Smooth muscle cell (in vitro differentiated cells): ENCODE data around the gene ENTPD6. TPM values are rescaled to one million over a fixed set of nuclear protein-coding genes. Genes with fewer than 3 reads are reported as not detected.
A peak's percentile ranks its signal among the peaks of the same experiment; 100 is the strongest.

Source experiments
- DNase-seq: peaks from one replicate; lab custom pipeline; 2025; ENCODE audit not compliant: unreplicated experiment; lab: John Stamatoyannopoulos, UW
- H2AFZ ChIP-seq: fragments of 200-600 bp; sonication (generic); 2 replicates; pipeline ENCODE4 v1.6.0; 2016; ENCODE audit warnings: antibody characterized with exemption, low read depth, mild to moderate bottlenecking
- H3F3A ChIP-seq: fragments of 200-600 bp; sonication (generic); 2 replicates; pipeline ENCODE4 v1.6.0; 2017; ENCODE audit warnings: antibody characterized with exemption, low read depth
- H3K27ac ChIP-seq: fragments of 200-600 bp; sonication (generic); 2 replicates; pipeline ENCODE4 v1.5.1; 2016; ENCODE audit warnings: low read depth, mild to moderate bottlenecking
- H3K27me3 ChIP-seq: fragments of 200-600 bp; sonication (generic); 2 replicates; pipeline ENCODE4 v1.6.1; 2016; ENCODE audit warnings: low read depth, mild to moderate bottlenecking
- H3K36me3 ChIP-seq: fragments of 200-600 bp; sonication (generic); 2 replicates; pipeline ENCODE4 v1.5.1; 2016; ENCODE audit warnings: low read depth
- H3K4me1 ChIP-seq: fragments of 200-600 bp; sonication (generic); 2 replicates; pipeline ENCODE4 v1.5.1; 2016; ENCODE audit warnings: low read depth
- H3K4me2 ChIP-seq: fragments of 200-600 bp; sonication (generic); 2 replicates; pipeline ENCODE4 v1.6.0; 2016; ENCODE audit warnings: mild to moderate bottlenecking
- H3K4me3 ChIP-seq: fragments of 200-600 bp; sonication (generic); 2 replicates; pipeline ENCODE4 v1.5.1; 2016; ENCODE audit warnings: mild to moderate bottlenecking
- H3K79me2 ChIP-seq: fragments of 200-600 bp; sonication (generic); 2 replicates; pipeline ENCODE4 v1.6.0; 2016; ENCODE audit warnings: low read depth, mild to moderate bottlenecking
- H3K9ac ChIP-seq: fragments of 200-600 bp; sonication (generic); 2 replicates; pipeline ENCODE4 v1.6.0; 2016; ENCODE audit warnings: low read depth
- H3K9me3 ChIP-seq: fragments of 200-600 bp; sonication (generic); replicated peaks from 2 replicates; pipeline ENCODE4 v1.5.1; 2016; ENCODE audit warnings: low read depth
- H4K20me1 ChIP-seq: fragments of 200-600 bp; sonication (generic); 2 replicates; pipeline ENCODE4 v1.6.0; 2016; ENCODE audit warnings: low read depth
- WGBS: methylation state at CpG from one replicate; pipeline ENCODE4 v1.1.7; 2016; ENCODE audit warnings: low lambda C conversion rate; 5-methylcytosine and 5-hydroxymethylcytosine counted together
- polyA plus RNA-seq: library from polyadenylated mRNA; unstranded; fragments of >200 nt; fragmentation: Nextera tagmentation; extraction: Ambion mirVana; gene quantifications from 2 replicates; pipeline ENCODE4 v1.2.1, GENCODE V29; 2016
- total RNA-seq: library from RNA; depleted of rRNA; stranded (reverse); fragments of >200 nt; gene quantifications from 2 replicates; pipeline ENCODE4 v1.2.3, GENCODE V29; 2014
- TF ChIP-seq, protein P1 (sequence below): fragments of 200-600 bp; sonication (generic); IDR thresholded peaks from 2 replicates; pipeline ENCODE4 v1.5.1; 2017; ENCODE audit warnings: borderline replicate concordance, mild to moderate bottlenecking, antibody characterized with exemption; ENCODE audit not compliant: insufficient read depth, poor library complexity, severe bottlenecking

Gene ENTPD6
- total and polyA plus RNA-seq, 2 experiments from 2014 or later: 12.6 to 19.9 TPM

- Histone ChIP-seq H2AFZ (no peak overlapping the region), H3K4me3 (no peak overlapping the region), H3K27me3 (no peaks in the 10 kb centered on the region), H3K4me1 (peaks cover 49% of the 10 kb centered on the region), H3K9me3 (no peaks in the 10 kb centered on the region), H3K36me3 (no peaks in the 10 kb centered on the region), H3K27ac (no peak overlapping the region), H3K4me2 (peak overlapping the region; percentile 92), H4K20me1 (peaks cover 67% of the 10 kb centered on the region), H3K9ac (no peak overlapping the region), H3K79me2 (peaks cover 42% of the 10 kb centered on the region), H3F3A (peaks cover 5% of the 10 kb centered on the region)
- TF ChIP-seq, protein P1, sequence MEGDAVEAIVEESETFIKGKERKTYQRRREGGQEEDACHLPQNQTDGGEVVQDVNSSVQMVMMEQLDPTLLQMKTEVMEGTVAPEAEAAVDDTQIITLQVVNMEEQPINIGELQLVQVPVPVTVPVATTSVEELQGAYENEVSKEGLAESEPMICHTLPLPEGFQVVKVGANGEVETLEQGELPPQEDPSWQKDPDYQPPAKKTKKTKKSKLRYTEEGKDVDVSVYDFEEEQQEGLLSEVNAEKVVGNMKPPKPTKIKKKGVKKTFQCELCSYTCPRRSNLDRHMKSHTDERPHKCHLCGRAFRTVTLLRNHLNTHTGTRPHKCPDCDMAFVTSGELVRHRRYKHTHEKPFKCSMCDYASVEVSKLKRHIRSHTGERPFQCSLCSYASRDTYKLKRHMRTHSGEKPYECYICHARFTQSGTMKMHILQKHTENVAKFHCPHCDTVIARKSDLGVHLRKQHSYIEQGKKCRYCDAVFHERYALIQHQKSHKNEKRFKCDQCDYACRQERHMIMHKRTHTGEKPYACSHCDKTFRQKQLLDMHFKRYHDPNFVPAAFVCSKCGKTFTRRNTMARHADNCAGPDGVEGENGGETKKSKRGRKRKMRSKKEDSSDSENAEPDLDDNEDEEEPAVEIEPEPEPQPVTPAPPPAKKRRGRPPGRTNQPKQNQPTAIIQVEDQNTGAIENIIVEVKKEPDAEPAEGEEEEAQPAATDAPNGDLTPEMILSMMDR: no peak
- no peak for DNase-seq
- WGBS: 68% methylated on average over 3 of the region's 3 CpGs
These were observed 55.0 kb downstream of the ENTPD6 start for GRCh38 chr20:25250508-25250907.

- Histone ChIP-seq H2AFZ (no peak overlapping the region), H3K4me3 (no peak overlapping the region), H3K36me3 (no peaks in the 10 kb centered on the region), H3K27me3 (no peaks in the 10 kb centered on the region), H3K9me3 (no peaks in the 10 kb centered on the region), H4K20me1 (peaks cover 73% of the 10 kb centered on the region), H3K4me2 (no peak overlapping the region), H3K27ac (no peak overlapping the region), H3K4me1 (peaks cover 49% of the 10 kb centered on the region), H3K79me2 (peaks cover 46% of the 10 kb centered on the region), H3F3A (peaks cover 5% of the 10 kb centered on the region), H3K9ac (no peak overlapping the region)
- TF ChIP-seq, protein P1: no peak
- DNase-seq: no peak
- WGBS: 95% methylated on average over 9 of the region's 9 CpGs
These were observed 55.5 kb downstream of the ENTPD6 start for GRCh38 chr20:25251019-25251418.

DNA sequence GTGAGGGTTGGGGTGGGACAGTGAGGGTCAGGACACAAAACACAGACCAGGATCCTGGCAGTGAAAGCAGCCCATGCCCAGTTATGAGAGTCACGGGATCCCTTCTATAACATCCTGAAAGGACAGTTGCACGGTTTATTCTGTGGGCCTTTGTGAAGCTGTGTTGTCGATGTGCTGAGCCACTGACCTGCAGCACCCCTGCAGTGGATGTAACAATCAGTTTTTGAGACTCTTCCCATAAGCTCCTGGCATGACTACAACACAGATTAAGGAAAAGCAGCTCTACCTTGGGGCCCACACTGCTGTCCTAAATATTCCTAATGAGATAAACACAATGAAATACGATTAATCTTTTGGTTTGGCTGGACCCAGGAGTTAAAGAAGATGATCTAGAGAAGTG lies 56.0 kb downstream of the ENTPD6 start:
- no peaks in the 10 kb centered on the region for H3K27me3 ChIP-seq
- H3K79me2 ChIP-seq: peaks cover 52% of the 10 kb centered on the region
- no peaks in the 10 kb centered on the region for H3K36me3 ChIP-seq
- H2AFZ ChIP-seq: no peak overlapping the region
- TF ChIP-seq, protein P1: no peak
- no peak overlapping the region for H3K4me2 ChIP-seq
- no peak overlapping the region for H3K27ac ChIP-seq
- H4K20me1 ChIP-seq: peaks cover 78% of the 10 kb centered on the region
- H3K9me3 ChIP-seq: no peaks in the 10 kb centered on the region
- H3K9ac ChIP-seq: no peak overlapping the region
- H3F3A ChIP-seq: peaks cover 5% of the 10 kb centered on the region
- H3K4me3 ChIP-seq: no peak overlapping the region
- peaks cover 49% of the 10 kb centered on the region for H3K4me1 ChIP-seq
- 93% methylated on average over 4 of the region's 4 CpGs for WGBS
- no peak for DNase-seq

DNA sequence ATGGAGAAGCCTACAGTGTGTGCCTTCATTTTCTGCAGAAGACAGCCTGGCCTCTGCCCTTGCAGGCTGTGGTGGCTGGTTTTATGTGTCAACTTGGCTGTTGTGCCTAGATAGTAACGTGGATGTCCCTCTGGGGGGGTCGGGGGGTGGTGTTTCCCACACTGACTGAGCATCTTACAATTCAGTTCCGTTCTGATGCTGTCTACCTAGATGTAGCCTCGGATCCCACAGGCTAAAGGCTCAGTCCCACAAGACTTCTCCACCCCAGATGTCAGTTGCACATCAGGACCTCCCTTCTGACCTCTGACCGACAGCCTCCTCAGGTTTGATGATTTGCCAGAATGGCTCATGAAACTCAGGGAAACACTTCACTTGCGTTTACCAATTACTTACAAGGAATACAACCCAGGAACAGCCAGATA lies 56.7 kb downstream of the ENTPD6 start:
- Histone ChIP-seq H3K9ac (no peak overlapping the region), H2AFZ (no peak overlapping the region), H3K27me3 (no peaks in the 10 kb centered on the region), H3K79me2 (peaks cover 57% of the 10 kb centered on the region), H4K20me1 (peaks cover 85% of the 10 kb centered on the region), H3K4me3 (no peak overlapping the region), H3K27ac (no peak overlapping the region), H3K36me3 (no peaks in the 10 kb centered on the region), H3K4me2 (no peak overlapping the region), H3K9me3 (no peaks in the 10 kb centered on the region), H3K4me1 (peaks cover 49% of the 10 kb centered on the region), H3F3A (peaks cover 5% of the 10 kb centered on the region)
- WGBS: 87% methylated on average over 6 of the region's 6 CpGs
- TF ChIP-seq, protein P1: no peak
- no peak for DNase-seq
